ENCODE measurements around the gene KDM4E. TPM values are rescaled to one million over a fixed set of nuclear protein-coding genes. Genes with fewer than 3 reads are reported as not detected.

The KDM4E gene
- total RNA-seq, 2 donors from 2014 or later = not detected

DNA sequence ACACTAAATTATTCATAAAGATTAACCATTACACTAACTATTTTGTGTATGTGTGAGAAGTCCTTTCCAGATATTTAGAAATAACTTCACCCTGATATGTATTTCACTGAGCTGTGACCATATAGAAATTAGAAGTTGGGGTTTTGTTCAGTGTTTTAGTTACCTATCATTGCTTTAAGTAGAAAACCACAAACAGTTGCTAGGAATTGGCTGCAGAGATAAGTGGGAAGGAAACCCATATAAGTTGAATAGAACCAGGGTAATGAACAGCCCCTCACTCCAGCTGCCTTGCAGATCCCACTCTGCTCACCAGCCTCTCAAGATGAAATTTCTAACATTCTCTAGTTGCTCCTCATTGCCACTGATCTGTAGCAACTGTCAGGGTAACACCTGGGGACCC is 51.9 kb downstream of the KDM4E start:
- H3K4me3 ChIP-seq = no peak overlapping the region
- peaks cover 12% of the 10 kb centered on the region for H3K4me1 ChIP-seq (replicated peaks)
- H3K36me3 ChIP-seq = no peaks in the 10 kb centered on the region
- TF ChIP-seq, protein P1, sequence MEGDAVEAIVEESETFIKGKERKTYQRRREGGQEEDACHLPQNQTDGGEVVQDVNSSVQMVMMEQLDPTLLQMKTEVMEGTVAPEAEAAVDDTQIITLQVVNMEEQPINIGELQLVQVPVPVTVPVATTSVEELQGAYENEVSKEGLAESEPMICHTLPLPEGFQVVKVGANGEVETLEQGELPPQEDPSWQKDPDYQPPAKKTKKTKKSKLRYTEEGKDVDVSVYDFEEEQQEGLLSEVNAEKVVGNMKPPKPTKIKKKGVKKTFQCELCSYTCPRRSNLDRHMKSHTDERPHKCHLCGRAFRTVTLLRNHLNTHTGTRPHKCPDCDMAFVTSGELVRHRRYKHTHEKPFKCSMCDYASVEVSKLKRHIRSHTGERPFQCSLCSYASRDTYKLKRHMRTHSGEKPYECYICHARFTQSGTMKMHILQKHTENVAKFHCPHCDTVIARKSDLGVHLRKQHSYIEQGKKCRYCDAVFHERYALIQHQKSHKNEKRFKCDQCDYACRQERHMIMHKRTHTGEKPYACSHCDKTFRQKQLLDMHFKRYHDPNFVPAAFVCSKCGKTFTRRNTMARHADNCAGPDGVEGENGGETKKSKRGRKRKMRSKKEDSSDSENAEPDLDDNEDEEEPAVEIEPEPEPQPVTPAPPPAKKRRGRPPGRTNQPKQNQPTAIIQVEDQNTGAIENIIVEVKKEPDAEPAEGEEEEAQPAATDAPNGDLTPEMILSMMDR (IDR thresholded peaks at IDR 0.05) = no peak
- TF ChIP-seq POLR2A (IDR thresholded peaks at IDR 0.05) = no peak
- no peak for TF ChIP-seq POLR2AphosphoS5 (IDR thresholded peaks at IDR 0.05)
- H3K27me3 ChIP-seq (replicated peaks; ENCODE audit: insufficient read depth) = no peaks in the 10 kb centered on the region
- H3K27ac ChIP-seq = peak overlapping the region in 1 of 2 donors; percentile 70
- H3K9me3 ChIP-seq = no peaks in the 10 kb centered on the region
- intact Hi-C loops (cut with DNase I) = loop anchor here (10.0 kb wide), 1 partner anchor 688 kb away; no protein-coding TSS in a partner anchor
- no peak for DNase-seq (ENCODE audit: low spot score)

Other genes with a start within 250 kb of the KDM4E start
- 10 to 100 TPM; 33.6 to 43.8 TPM for gene CWC15, start 51.7 kb upstream of the KDM4E start, total RNA-seq
- 1 to 10 TPM; 2.6 to 9.9 TPM for gene KDM4D, start 51.5 kb upstream of the KDM4E start, total RNA-seq
- not detected for gene KDM4F, start 24.2 kb downstream of the KDM4E start, total RNA-seq
- gene SRSF8, start 41.7 kb downstream of the KDM4E start, total RNA-seq = 10 to 100 TPM; 40.4 to 46.1 TPM
- gene ENDOD1, start 64.6 kb downstream of the KDM4E start, total RNA-seq = 10 to 100 TPM; 49.6 to 79.8 TPM
- gene SESN3, start 205.9 kb downstream of the KDM4E start, total RNA-seq = 10 to 100 TPM; 21.3 to 33.8 TPM

Data from prostate gland (tissue), 2 donors.